K562 (cell line): ENCODE results near the gene CDS2. TPM values are rescaled to one million over a fixed set of nuclear protein-coding genes. Genes with fewer than 3 reads are reported as not detected.
A peak's percentile ranks its signal among the peaks of the same experiment; 100 is the strongest.

ENCODE experiments used
- BMI1 ChIP-seq: fragments of 150-350 bp; IDR thresholded peaks from 2 replicates; pipeline ENCODE4 v1.6.1; 2014; ENCODE audit warnings: low read length
- CC2D1A ChIP-seq: fragments of 450-650 bp; IDR thresholded peaks from 2 replicates; pipeline ENCODE4 v1.6.1; 2017; ENCODE audit warnings: mild to moderate bottlenecking
- DMBX1 ChIP-seq: fragments of 250-450 bp; sonication (Bioruptor Pico); IDR thresholded peaks from 2 replicates; pipeline ENCODE4 v1.8.0; 2022; ENCODE audit warnings: inconsistent platforms, mild to moderate bottlenecking, moderate library complexity, borderline replicate concordance
- FOSL1 ChIP-seq: fragments of 200-800 bp; sonication (Bioruptor generic); conservative IDR thresholded peaks from 2 replicates; pipeline ENCODE4 v1.6.1; 2016; ENCODE audit warnings: missing genetic modification characterization, missing compliant biosample characterization
- HIVEP1 ChIP-seq: fragments of 250-450 bp; sonication (Bioruptor Pico); IDR thresholded peaks from 2 replicates; pipeline ENCODE4 v1.4.0; 2020; ENCODE audit warnings: mild to moderate bottlenecking
- JUN ChIP-seq, 2 experiments: sonication (generic) in 1 of 2; formaldehyde crosslinking in 1 of 2; IDR thresholded peaks; 2 replicates each; pipeline versions ENCODE4 v1.6.1 to v1.8.0; 2012 to 2022; ENCODE audit warnings: borderline replicate concordance in 2 of 2, mild to moderate bottlenecking in 2 of 2, improper control_type of control experiment in 1 of 2, low read depth in 1 of 2, low read length in 1 of 2, missing genetic modification reagents in 1 of 2
- KAT2B ChIP-seq: IDR thresholded peaks from one replicate; pipeline ENCODE4 v1.6.1; 2012; ENCODE audit warnings: low read depth, mild to moderate bottlenecking, control low read depth, inconsistent platforms, low read length, moderate library complexity
- MCM5 ChIP-seq: fragments of 450-650 bp; IDR thresholded peaks from 2 replicates; pipeline ENCODE4 v1.6.1; 2016; ENCODE audit warnings: low read depth
- RCOR1 ChIP-seq, 2 experiments: IDR thresholded peaks; 2 replicates each; pipeline ENCODE4 v1.6.1; 2012; ENCODE audit warnings: low read depth in 2 of 2, low read length in 2 of 2, borderline replicate concordance in 1 of 2, improper control_type of control experiment in 1 of 2
- SAFB ChIP-seq: fragments of 200-400 bp; formaldehyde crosslinking; IDR thresholded peaks from 2 replicates; pipeline ENCODE4 v1.6.1; 2017; ENCODE audit warnings: low read depth, low read length, borderline replicate concordance
- SMARCE1 ChIP-seq: fragments of 450-650 bp; IDR thresholded peaks from 2 replicates; pipeline ENCODE4 v1.7.1; 2016; ENCODE audit warnings: mild to moderate bottlenecking
- XRCC5 ChIP-seq: fragments of 200-400 bp; formaldehyde crosslinking; IDR thresholded peaks from 2 replicates; pipeline ENCODE4 v1.6.1; 2017; ENCODE audit warnings: low read depth, mild to moderate bottlenecking, low read length
- ZNF24 ChIP-seq: fragments of 450-650 bp; IDR thresholded peaks from 2 replicates; pipeline ENCODE4 v1.6.1; 2016
- ZNF696 ChIP-seq: fragments of 250-450 bp; sonication (Bioruptor Pico); conservative IDR thresholded peaks from 2 replicates; pipeline ENCODE4 v1.4.0; 2020; ENCODE audit warnings: mild to moderate bottlenecking, moderate library complexity
- polyA plus RNA-seq, 8 experiments: library from polyadenylated mRNA; depleted of rRNA in 4 of 8; stranded (reverse) in 5 of 8; unstranded in 3 of 8; fragments of >200 nt; fragmentation: Nextera tagmentation in 2 of 8; fragmentation: Illumina TruSeq in 1 of 8; extraction: Ambion mirVana in 2 of 8; extraction: Trizol in 1 of 8; gene quantifications; 2 replicates each; pipeline versions ENCODE4 v1.2.1 to v1.2.3, GENCODE V29; 2011 to 2014; ENCODE audit warnings: inconsistent platforms in 1 of 8, missing spikeins in 1 of 8
- total RNA-seq, 7 experiments: library from RNA; depleted of rRNA in 6 of 7; stranded (reverse); fragments of >200 nt in 6 of 7; fragmentation: Illumina TruSeq in 2 of 7; extraction: Trizol in 2 of 7; gene quantifications; 2 replicates each; pipeline versions ENCODE4 v1.2.1 to v1.2.3, GENCODE V29; 2011 to 2021; ENCODE audit warnings: low replicate concordance in 1 of 7
- TF ChIP-seq, protein P1 (sequence below): fragments of 250-450 bp; sonication (Bioruptor Pico); IDR thresholded peaks from 2 replicates; pipeline ENCODE4 v1.5.0; 2020; ENCODE audit warnings: mild to moderate bottlenecking, borderline replicate concordance
- TF ChIP-seq, protein P2 (sequence below): fragments of 250-450 bp; sonication (Bioruptor Pico); IDR thresholded peaks from 2 replicates; pipeline ENCODE4 v1.8.0; 2021; ENCODE audit warnings: mild to moderate bottlenecking, moderate library complexity
- TF ChIP-seq, protein P3 (sequence below): fragments of 450-650 bp; IDR thresholded peaks from 2 replicates; pipeline ENCODE4 v1.6.1; 2016; ENCODE audit warnings: borderline replicate concordance
- TF ChIP-seq, protein P4 (sequence below), 3 experiments: fragments of 200-800 bp in 1 of 3; fragments of 250-450 bp in 1 of 3; fragments of 450-650 bp in 1 of 3; sonication (Bioruptor Pico) in 1 of 3; sonication (Bioruptor generic) in 1 of 3; formaldehyde crosslinking in 1 of 3; IDR thresholded peaks; 2 replicates each; pipeline versions ENCODE4 v1.6.1 to v1.8.0; 2016 to 2022; ENCODE audit warnings: mild to moderate bottlenecking in 2 of 3, missing genetic modification characterization in 2 of 3, missing compliant biosample characterization in 1 of 3, moderate library complexity in 1 of 3

The CDS2 gene
- total and polyA plus RNA-seq, 9 of the 15 experiments (the other 6 are each of a cell fraction or from before 2014, with no cell fraction given): 6.4 to 46.4 (median 12.2) TPM

DNA sequence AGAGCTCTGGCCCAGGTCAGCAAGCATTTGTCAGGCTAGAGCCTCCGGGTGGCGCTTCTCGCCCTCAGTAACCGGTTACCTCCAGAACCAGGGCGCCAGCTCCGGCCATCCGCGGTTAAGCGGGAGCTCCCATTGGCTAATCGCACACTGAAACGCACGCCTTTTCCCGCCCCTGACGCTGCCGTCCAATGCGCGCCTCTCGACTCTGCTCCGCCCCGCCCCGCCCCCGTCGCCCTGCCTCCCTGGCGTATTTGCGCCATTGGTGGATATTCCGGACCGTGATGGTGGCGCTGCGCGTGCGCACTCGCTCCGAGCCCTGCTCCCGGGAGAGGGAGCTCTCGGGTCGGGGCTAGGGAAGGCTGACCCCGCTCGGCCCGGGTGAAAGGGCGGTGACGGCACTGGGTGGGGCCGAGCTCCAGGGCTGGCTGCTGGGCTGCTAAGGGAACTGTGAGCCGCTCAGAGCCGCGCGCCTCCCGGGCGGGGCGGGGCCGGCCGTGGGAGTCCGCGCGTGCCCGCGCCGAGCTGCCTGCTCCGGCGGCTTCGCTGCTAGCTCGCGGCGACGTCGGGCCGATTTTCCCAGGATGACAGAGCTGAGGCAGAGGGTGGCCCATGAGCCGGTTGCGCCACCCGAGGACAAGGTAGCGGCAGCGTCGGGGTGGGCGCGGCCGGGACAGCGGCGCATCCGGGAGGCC, at the start of gene CDS2 (continued):
- TF ChIP-seq JUN (IDR thresholded peaks at IDR 0.05; ENCODE audit: borderline replicate concordance, low read depth, low read length): 0 out of 2 replicates have a peak, but pooled peaks have one; percentile 5
- TF ChIP-seq JUN (CRISPR knock-in tag; IDR thresholded peaks at IDR 0.05; ENCODE audit: borderline replicate concordance): no peak
- TF ChIP-seq ZNF24: no peak
- TF ChIP-seq, protein P1, sequence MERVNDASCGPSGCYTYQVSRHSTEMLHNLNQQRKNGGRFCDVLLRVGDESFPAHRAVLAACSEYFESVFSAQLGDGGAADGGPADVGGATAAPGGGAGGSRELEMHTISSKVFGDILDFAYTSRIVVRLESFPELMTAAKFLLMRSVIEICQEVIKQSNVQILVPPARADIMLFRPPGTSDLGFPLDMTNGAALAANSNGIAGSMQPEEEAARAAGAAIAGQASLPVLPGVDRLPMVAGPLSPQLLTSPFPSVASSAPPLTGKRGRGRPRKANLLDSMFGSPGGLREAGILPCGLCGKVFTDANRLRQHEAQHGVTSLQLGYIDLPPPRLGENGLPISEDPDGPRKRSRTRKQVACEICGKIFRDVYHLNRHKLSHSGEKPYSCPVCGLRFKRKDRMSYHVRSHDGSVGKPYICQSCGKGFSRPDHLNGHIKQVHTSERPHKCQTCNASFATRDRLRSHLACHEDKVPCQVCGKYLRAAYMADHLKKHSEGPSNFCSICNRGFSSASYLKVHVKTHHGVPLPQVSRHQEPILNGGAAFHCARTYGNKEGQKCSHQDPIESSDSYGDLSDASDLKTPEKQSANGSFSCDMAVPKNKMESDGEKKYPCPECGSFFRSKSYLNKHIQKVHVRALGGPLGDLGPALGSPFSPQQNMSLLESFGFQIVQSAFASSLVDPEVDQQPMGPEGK (CRISPR knock-in tag): no peak
- TF ChIP-seq XRCC5: no peak
- no peak for TF ChIP-seq BMI1
- TF ChIP-seq, protein P2, sequence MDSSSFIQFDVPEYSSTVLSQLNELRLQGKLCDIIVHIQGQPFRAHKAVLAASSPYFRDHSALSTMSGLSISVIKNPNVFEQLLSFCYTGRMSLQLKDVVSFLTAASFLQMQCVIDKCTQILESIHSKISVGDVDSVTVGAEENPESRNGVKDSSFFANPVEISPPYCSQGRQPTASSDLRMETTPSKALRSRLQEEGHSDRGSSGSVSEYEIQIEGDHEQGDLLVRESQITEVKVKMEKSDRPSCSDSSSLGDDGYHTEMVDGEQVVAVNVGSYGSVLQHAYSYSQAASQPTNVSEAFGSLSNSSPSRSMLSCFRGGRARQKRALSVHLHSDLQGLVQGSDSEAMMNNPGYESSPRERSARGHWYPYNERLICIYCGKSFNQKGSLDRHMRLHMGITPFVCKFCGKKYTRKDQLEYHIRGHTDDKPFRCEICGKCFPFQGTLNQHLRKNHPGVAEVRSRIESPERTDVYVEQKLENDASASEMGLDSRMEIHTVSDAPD (CRISPR knock-in tag): no peak
- peak; percentile 93 for TF ChIP-seq SAFB
- TF ChIP-seq, protein P3, sequence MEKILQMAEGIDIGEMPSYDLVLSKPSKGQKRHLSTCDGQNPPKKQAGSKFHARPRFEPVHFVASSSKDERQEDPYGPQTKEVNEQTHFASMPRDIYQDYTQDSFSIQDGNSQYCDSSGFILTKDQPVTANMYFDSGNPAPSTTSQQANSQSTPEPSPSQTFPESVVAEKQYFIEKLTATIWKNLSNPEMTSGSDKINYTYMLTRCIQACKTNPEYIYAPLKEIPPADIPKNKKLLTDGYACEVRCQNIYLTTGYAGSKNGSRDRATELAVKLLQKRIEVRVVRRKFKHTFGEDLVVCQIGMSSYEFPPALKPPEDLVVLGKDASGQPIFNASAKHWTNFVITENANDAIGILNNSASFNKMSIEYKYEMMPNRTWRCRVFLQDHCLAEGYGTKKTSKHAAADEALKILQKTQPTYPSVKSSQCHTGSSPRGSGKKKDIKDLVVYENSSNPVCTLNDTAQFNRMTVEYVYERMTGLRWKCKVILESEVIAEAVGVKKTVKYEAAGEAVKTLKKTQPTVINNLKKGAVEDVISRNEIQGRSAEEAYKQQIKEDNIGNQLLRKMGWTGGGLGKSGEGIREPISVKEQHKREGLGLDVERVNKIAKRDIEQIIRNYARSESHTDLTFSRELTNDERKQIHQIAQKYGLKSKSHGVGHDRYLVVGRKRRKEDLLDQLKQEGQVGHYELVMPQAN: no peak
- peak; percentile 76; the same call in 1 of the 2 replicates for TF ChIP-seq CC2D1A
- no peak for TF ChIP-seq SMARCE1
- peak; percentile 91 for TF ChIP-seq KAT2B
- TF ChIP-seq HIVEP1 (CRISPR knock-in tag): no peak
- 0 out of 4 replicates have a peak, but pooled peaks of 1 of the 2 experiments have one; percentile 33 for TF ChIP-seq RCOR1 (IDR thresholded peaks at IDR 0.05; ENCODE audit: borderline replicate concordance in 1 of 2, low read depth in 2 of 2, low read length in 2 of 2)
- no peak for TF ChIP-seq DMBX1
- no peak for TF ChIP-seq MCM5
- no peak for TF ChIP-seq FOSL1 (tag)
- no peak for TF ChIP-seq ZNF696
- TF ChIP-seq, protein P4, sequence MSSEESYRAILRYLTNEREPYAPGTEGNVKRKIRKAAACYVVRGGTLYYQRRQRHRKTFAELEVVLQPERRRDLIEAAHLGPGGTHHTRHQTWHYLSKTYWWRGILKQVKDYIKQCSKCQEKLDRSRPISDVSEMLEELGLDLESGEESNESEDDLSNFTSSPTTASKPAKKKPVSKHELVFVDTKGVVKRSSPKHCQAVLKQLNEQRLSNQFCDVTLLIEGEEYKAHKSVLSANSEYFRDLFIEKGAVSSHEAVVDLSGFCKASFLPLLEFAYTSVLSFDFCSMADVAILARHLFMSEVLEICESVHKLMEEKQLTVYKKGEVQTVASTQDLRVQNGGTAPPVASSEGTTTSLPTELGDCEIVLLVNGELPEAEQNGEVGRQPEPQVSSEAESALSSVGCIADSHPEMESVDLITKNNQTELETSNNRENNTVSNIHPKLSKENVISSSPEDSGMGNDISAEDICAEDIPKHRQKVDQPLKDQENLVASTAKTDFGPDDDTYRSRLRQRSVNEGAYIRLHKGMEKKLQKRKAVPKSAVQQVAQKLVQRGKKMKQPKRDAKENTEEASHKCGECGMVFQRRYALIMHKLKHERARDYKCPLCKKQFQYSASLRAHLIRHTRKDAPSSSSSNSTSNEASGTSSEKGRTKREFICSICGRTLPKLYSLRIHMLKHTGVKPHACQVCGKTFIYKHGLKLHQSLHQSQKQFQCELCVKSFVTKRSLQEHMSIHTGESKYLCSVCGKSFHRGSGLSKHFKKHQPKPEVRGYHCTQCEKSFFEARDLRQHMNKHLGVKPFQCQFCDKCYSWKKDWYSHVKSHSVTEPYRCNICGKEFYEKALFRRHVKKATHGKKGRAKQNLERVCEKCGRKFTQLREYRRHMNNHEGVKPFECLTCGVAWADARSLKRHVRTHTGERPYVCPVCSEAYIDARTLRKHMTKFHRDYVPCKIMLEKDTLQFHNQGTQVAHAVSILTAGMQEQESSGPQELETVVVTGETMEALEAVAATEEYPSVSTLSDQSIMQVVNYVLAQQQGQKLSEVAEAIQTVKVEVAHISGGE (CRISPR knock-in tag; IDR thresholded peaks at IDR 0.05): 0 out of 6 replicates have a peak, but pooled peaks of 1 of the 3 experiments have one; percentile 39
